ENCODE data around the gene SLX9. TPM values are rescaled to one million over a fixed set of nuclear protein-coding genes. Genes with fewer than 3 reads are reported as not detected.

SLX9 gene
- total RNA-seq, 1 experiment from 2014 or later = 74.3 TPM

DNA sequence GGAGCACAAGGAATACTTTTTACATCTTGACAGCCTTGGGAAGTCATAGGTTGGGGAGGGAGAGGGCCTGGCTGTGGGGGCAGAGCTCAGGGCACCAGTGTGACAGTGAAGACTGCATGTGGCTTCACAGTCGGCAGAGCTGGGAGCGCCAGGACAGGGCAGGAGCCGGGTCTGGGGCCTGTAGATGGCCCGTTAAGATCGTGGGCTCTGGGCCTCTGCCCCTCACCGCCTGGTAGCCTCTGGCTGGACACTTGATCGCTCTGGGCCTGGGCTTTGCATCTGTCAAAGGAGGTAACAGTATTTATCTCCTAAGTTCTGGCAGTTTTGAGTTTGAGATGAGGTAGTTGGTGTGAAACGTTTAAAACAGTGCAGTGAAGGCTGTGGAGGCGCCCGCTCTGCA, 4.8 kb downstream of the SLX9 start:
- Histone ChIP-seq H2AK5ac (ENCODE audit: insufficient read length, low read length) (no peak overlapping the region), H3T11ph (ENCODE audit: low read length) (no peak overlapping the region), H3K23me2 (ENCODE audit: insufficient read length, low read depth, low read length, poor library complexity, severe bottlenecking) (peaks cover 5% of the 10 kb centered on the region), H4K8ac (replicated peaks; ENCODE audit: insufficient read length, low read depth, low read length) (no peak overlapping the region), H4K91ac (ENCODE audit: insufficient read length, low read depth, low read length) (no peak overlapping the region), H3K14ac (ENCODE audit: insufficient read depth, low read length) (no peak overlapping the region), H3K79me2 (ENCODE audit: insufficient read depth, low read length) (peaks cover 59% of the 10 kb centered on the region; the same call in 1 of the 2 replicates), H2AFZ (ENCODE audit: low read length) (no peak overlapping the region), H4K20me1 (ENCODE audit: control insufficient read depth, insufficient read depth, insufficient read length) (no peaks in the 10 kb centered on the region), H3K4me1 (ENCODE audit: insufficient read depth, low read length) (no peaks in the 10 kb centered on the region), H3K18ac (ENCODE audit: insufficient read length, low read depth, low read length) (no peak overlapping the region), H2BK15ac (ENCODE audit: low read depth, low read length) (no peak overlapping the region), H2BK12ac (ENCODE audit: insufficient read length, low read depth, low read length) (no peak overlapping the region), H2BK120ac (ENCODE audit: low read depth, low read length, poor library complexity, severe bottlenecking) (no peak overlapping the region), H3K27ac (ENCODE audit: insufficient read length, low read depth, low read length) (no peak overlapping the region), H3K56ac (ENCODE audit: insufficient read length, low read depth, low read length) (no peak overlapping the region), H3K27me3 (ENCODE audit: insufficient read depth, low read length) (no peaks in the 10 kb centered on the region), H2BK20ac (ENCODE audit: low read depth, low read length, poor library complexity, severe bottlenecking) (no peak overlapping the region), H3K79me1 (ENCODE audit: insufficient read depth, low read depth, low read length, poor library complexity, severe bottlenecking) (peaks cover 8% of the 10 kb centered on the region), H3K4ac (ENCODE audit: low read depth, low read length) (no peak overlapping the region), H4K5ac (ENCODE audit: insufficient read length, low read depth, low read length) (no peak overlapping the region), H3K23ac (ENCODE audit: insufficient read length, low read depth, low read length) (no peak overlapping the region), H3K4me2 (ENCODE audit: insufficient read depth, insufficient read length, low read length) (no peak overlapping the region), H2BK5ac (ENCODE audit: insufficient read length, low read length) (no peak overlapping the region), H3K9me3 (ENCODE audit: control insufficient read depth, low read depth, low read length) (no peaks in the 10 kb centered on the region), H3K9ac (ENCODE audit: extremely low read depth, insufficient read length, low read length) (no peak overlapping the region)
- Mint-ChIP-seq H3K27ac (no peak overlapping the region), H3K4me1 (peaks cover 19 to 21% of the 10 kb centered on the region in 2 experiments), H3K36me3 (ENCODE audit: insufficient read depth in 1 of 3, low read depth in 3 of 3) (peaks cover 30 to 58% (median 50%) of the 10 kb centered on the region in 3 experiments; a peak in 6 of 7 replicates), H3K27me3 (ENCODE audit: low read depth) (peaks cover 1% of the 10 kb centered on the region), H3K9me3 (no peaks in the 10 kb centered on the region), H3K4me3 (no peak overlapping the region)
- WGBS (ENCODE audit: extremely low coverage, insufficient read length, low lambda C conversion rate) = no CpG with 5 or more reads among the region's 10 CpGs
- TF ChIP-seq, protein P1, sequence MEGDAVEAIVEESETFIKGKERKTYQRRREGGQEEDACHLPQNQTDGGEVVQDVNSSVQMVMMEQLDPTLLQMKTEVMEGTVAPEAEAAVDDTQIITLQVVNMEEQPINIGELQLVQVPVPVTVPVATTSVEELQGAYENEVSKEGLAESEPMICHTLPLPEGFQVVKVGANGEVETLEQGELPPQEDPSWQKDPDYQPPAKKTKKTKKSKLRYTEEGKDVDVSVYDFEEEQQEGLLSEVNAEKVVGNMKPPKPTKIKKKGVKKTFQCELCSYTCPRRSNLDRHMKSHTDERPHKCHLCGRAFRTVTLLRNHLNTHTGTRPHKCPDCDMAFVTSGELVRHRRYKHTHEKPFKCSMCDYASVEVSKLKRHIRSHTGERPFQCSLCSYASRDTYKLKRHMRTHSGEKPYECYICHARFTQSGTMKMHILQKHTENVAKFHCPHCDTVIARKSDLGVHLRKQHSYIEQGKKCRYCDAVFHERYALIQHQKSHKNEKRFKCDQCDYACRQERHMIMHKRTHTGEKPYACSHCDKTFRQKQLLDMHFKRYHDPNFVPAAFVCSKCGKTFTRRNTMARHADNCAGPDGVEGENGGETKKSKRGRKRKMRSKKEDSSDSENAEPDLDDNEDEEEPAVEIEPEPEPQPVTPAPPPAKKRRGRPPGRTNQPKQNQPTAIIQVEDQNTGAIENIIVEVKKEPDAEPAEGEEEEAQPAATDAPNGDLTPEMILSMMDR (conservative IDR thresholded peaks at IDR 0.05) = no peak
- no peak for DNase-seq
